Effector memory CD8-positive, alpha-beta T cell (primary cell): ENCODE measurements around the gene ZDHHC14.
A peak's percentile ranks its signal among the peaks of the same experiment; 100 is the strongest.

ENCODE experiments used
- ATAC-seq: fragments of 150-1000 bp; cut with Tn5 transposase; replicated peaks from 2 replicates; pipeline ENCODE4 v1.10.0; 2021; ENCODE audit warnings: mild to moderate bottlenecking, moderate library complexity
- DNase-seq, 3 experiments: peaks; one replicate each; pipeline ENCODE4 v3.0.0; 2021
- H3K27ac Mint-ChIP-seq, 2 donors: one replicate each; pipeline ENCODE4 v1.8.0; 2022; ENCODE audit warnings: mild to moderate bottlenecking in 2 of 2, mixed read lengths in 2 of 2, moderate library complexity in 2 of 2
- H3K27me3 Mint-ChIP-seq, 2 donors: one replicate each; pipeline ENCODE4 v1.8.0; 2022; ENCODE audit warnings: mixed read lengths in 2 of 2
- H3K36me3 Mint-ChIP-seq: one replicate; pipeline ENCODE4 v1.8.0; 2022; ENCODE audit warnings: mild to moderate bottlenecking, moderate library complexity, mixed read lengths; ENCODE audit not compliant: insufficient read depth
- H3K4me1 Mint-ChIP-seq, 2 donors: one replicate each; pipeline ENCODE4 v1.8.0; 2022; ENCODE audit warnings: low read depth in 2 of 2, mixed read lengths in 2 of 2
- H3K4me3 Mint-ChIP-seq, 2 donors: one replicate each; pipeline ENCODE4 v1.8.0; 2022; ENCODE audit warnings: mild to moderate bottlenecking in 2 of 2, mixed read lengths in 2 of 2, moderate library complexity in 2 of 2
- H3K9me3 Mint-ChIP-seq, 2 donors: one replicate each; pipeline ENCODE4 v1.8.0; 2022; ENCODE audit warnings: mixed read lengths in 2 of 2

The ZDHHC14 gene

GRCh38 chr6:157645201-157645795 lies 264.3 kb downstream of the ZDHHC14 start:
- Mint-ChIP-seq H3K4me1 (peaks cover 0 to 2% of the 10 kb centered on the region in 2 donors), H3K9me3 (no peaks in the 10 kb centered on the region), H3K4me3 (no peak overlapping the region), H3K36me3 (peaks cover 3% of the 10 kb centered on the region), H3K27me3 (no peaks in the 10 kb centered on the region), H3K27ac (no peak overlapping the region)
- DNase-seq (no peak), ATAC-seq (no peak)

GRCh38 chr6:157646012-157646411 lies 265.0 kb downstream of the ZDHHC14 start:
- ATAC-seq (no peak), DNase-seq (no peak)
- Mint-ChIP-seq H3K9me3 (no peaks in the 10 kb centered on the region), H3K27ac (no peak overlapping the region), H3K4me3 (no peak overlapping the region), H3K27me3 (no peaks in the 10 kb centered on the region), H3K4me1 (peaks cover 0 to 2% of the 10 kb centered on the region in 2 donors), H3K36me3 (peaks cover 3% of the 10 kb centered on the region)

- no peaks in the 10 kb centered on the region for H3K36me3 Mint-ChIP-seq
- no peak for DNase-seq
- H3K4me3 Mint-ChIP-seq = no peak overlapping the region
- no peak overlapping the region for H3K27ac Mint-ChIP-seq
- no peaks in the 10 kb centered on the region for H3K9me3 Mint-ChIP-seq
- peaks cover 0 to 2% of the 10 kb centered on the region in 2 donors for H3K4me1 Mint-ChIP-seq
- ATAC-seq = no peak
- no peaks in the 10 kb centered on the region for H3K27me3 Mint-ChIP-seq
Observed at GRCh38 chr6:157647261-157647915, 266.4 kb downstream of the ZDHHC14 start.

- Mint-ChIP-seq H3K9me3 (no peaks in the 10 kb centered on the region), H3K4me1 (peaks cover 0 to 2% of the 10 kb centered on the region in 2 donors), H3K4me3 (no peak overlapping the region), H3K27me3 (no peaks in the 10 kb centered on the region), H3K27ac (no peak overlapping the region), H3K36me3 (no peaks in the 10 kb centered on the region)
- DNase-seq (no peak), ATAC-seq (no peak)
Observed at GRCh38 chr6:157648561-157648960, 267.6 kb downstream of the ZDHHC14 start.

- ATAC-seq = no peak
- H3K27me3 Mint-ChIP-seq = no peaks in the 10 kb centered on the region
- H3K4me1 Mint-ChIP-seq = peaks cover 0 to 2% of the 10 kb centered on the region in 2 donors
- H3K27ac Mint-ChIP-seq = no peak overlapping the region
- H3K4me3 Mint-ChIP-seq = no peak overlapping the region
- H3K36me3 Mint-ChIP-seq = no peaks in the 10 kb centered on the region
- DNase-seq = no peak
- H3K9me3 Mint-ChIP-seq = no peaks in the 10 kb centered on the region
Observed at GRCh38 chr6:157649311-157650260, 268.6 kb downstream of the ZDHHC14 start.

- no peak overlapping the region for H3K27ac Mint-ChIP-seq
- DNase-seq = no peak
- H3K4me3 Mint-ChIP-seq = no peak overlapping the region
Observed at GRCh38 chr6:157650261-157650640, 269.3 kb downstream of the ZDHHC14 start.

GRCh38 chr6:157650801-157651200 lies 269.8 kb downstream of the ZDHHC14 start:
- Mint-ChIP-seq H3K27ac (no peak overlapping the region), H3K4me3 (no peak overlapping the region), H3K36me3 (no peaks in the 10 kb centered on the region), H3K4me1 (peaks cover 0 to 2% of the 10 kb centered on the region in 2 donors), H3K9me3 (no peaks in the 10 kb centered on the region), H3K27me3 (no peaks in the 10 kb centered on the region)
- no peak for ATAC-seq
- no peak for DNase-seq

More at GRCh38 chr6:157650261-157650640, 269.3 kb downstream of the ZDHHC14 start:
- no peaks in the 10 kb centered on the region for H3K9me3 Mint-ChIP-seq
- no peaks in the 10 kb centered on the region for H3K36me3 Mint-ChIP-seq
- no peaks in the 10 kb centered on the region for H3K27me3 Mint-ChIP-seq
- peaks cover 0 to 2% of the 10 kb centered on the region in 2 donors for H3K4me1 Mint-ChIP-seq
- ATAC-seq = no peak

GRCh38 chr6:157651731-157652490 lies 270.9 kb downstream of the ZDHHC14 start:
- Mint-ChIP-seq H3K27ac (peak overlapping the region in 1 of 2 donors; percentile 72), H3K36me3 (no peaks in the 10 kb centered on the region), H3K4me3 (no peak overlapping the region), H3K9me3 (no peaks in the 10 kb centered on the region), H3K27me3 (no peaks in the 10 kb centered on the region), H3K4me1 (peaks cover 0 to 2% of the 10 kb centered on the region in 2 donors)
- DNase-seq = no peak
- no peak for ATAC-seq

- H3K36me3 Mint-ChIP-seq = no peaks in the 10 kb centered on the region
- H3K4me3 Mint-ChIP-seq = no peak overlapping the region
- H3K9me3 Mint-ChIP-seq = no peaks in the 10 kb centered on the region
Observed at GRCh38 chr6:157652601-157653363, 271.8 kb downstream of the ZDHHC14 start.

GRCh38 chr6:157653521-157653920 lies 272.5 kb downstream of the ZDHHC14 start:
- Mint-ChIP-seq H3K4me1 (no peaks in the 10 kb centered on the region), H3K4me3 (no peak overlapping the region), H3K9me3 (no peaks in the 10 kb centered on the region), H3K36me3 (no peaks in the 10 kb centered on the region), H3K27ac (no peak overlapping the region), H3K27me3 (no peaks in the 10 kb centered on the region)
- no peak for DNase-seq
- no peak for ATAC-seq

More at GRCh38 chr6:157652601-157653363, 271.8 kb downstream of the ZDHHC14 start:
- ATAC-seq = no peak
- peak overlapping the region in 1 of 2 donors; percentile 72 for H3K27ac Mint-ChIP-seq
- no peaks in the 10 kb centered on the region for H3K27me3 Mint-ChIP-seq
- H3K4me1 Mint-ChIP-seq = no peaks in the 10 kb centered on the region
- DNase-seq = no peak

- DNase-seq (no peak), ATAC-seq (no peak)
- Mint-ChIP-seq H3K27me3 (no peaks in the 10 kb centered on the region), H3K27ac (no peak overlapping the region), H3K9me3 (no peaks in the 10 kb centered on the region), H3K4me3 (no peak overlapping the region), H3K4me1 (peaks cover 0 to 2% of the 10 kb centered on the region in 2 donors), H3K36me3 (no peaks in the 10 kb centered on the region)
Observed at GRCh38 chr6:157655139-157655538, 274.1 kb downstream of the ZDHHC14 start.

GRCh38 chr6:157656437-157656997 lies 275.5 kb downstream of the ZDHHC14 start:
- no peak overlapping the region for H3K4me3 Mint-ChIP-seq
- no peak for DNase-seq
- no peaks in the 10 kb centered on the region for H3K9me3 Mint-ChIP-seq
- no peak for ATAC-seq
- H3K4me1 Mint-ChIP-seq = peaks cover 0 to 2% of the 10 kb centered on the region in 2 donors
- H3K27me3 Mint-ChIP-seq = no peaks in the 10 kb centered on the region
- no peaks in the 10 kb centered on the region for H3K36me3 Mint-ChIP-seq
- H3K27ac Mint-ChIP-seq = no peak overlapping the region
